ENCODE results near the gene ARID5B.

The ARID5B gene

DNA sequence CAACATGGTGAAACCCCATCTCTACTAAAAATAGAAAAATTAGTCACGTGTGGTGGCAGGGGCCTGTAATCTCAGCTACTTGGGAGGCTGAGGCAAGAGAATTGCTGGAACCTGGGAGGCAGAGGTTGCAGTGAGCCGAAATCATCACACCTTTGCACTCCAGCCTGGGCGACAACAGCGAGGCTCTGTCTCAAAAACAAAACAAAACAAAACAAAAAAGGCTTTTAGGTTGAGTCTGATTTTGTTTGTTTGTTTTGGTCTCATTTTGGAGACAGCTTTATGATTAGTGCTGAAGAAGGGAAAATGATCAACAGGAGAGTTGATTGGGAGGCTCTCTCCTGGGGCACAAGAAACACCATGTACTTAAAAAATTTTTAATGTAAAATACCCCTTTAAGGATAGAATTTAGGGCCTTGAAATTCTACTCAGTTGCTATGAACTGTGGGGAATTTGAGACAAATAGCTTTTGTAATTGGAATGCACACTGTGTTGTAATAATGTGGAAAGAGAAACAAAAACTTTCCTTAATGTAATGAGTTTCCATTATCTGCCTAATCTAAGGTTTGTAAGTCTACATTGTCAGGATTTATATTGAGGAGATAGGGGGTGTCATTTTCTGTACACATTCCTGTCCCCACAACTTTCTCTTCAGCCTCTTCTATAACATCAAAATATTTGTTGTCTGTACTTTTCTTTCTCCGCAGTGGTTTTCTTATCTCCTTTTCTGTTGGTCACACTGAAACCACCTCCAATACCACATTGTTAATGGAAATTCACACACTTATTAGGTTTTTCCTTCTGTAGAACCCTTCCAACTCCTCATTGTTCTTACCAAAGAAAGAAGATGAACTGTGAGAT, 41.3 kb downstream of the ARID5B start:
- DNase-seq = no peak

DNA sequence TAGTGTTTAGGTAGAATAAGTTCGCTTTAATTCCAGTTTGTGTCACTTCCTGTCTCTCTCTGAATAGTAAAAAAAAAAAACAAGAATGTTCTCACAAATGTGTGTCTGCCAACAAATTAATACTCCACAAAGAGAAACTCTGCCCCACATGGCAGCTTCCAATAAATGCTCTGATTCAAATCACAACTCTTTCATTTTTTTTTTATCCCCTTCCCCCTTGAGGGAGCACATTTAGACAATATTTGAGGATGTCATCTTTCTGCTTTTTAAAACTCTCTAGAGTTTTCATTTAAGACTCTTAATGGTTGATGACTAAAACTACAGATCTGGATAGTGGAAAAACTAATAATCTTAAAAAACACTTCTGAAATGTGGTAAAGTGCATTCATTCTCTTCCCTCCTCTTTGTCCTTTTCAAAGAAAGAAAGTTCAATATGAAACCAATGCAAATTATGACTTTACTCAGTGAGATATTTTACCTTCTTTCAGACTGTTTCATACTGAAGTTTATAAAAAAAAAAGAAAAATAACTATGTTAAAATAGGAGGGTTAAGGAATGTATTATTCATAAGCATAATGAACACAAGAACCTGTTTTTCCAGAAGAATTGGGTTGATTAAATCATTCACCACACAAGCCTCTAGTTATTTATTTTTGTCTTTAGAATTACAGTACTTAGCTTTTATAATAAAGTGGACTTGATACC, 42.3 kb downstream of the ARID5B start:
- no peak for DNase-seq

DNA sequence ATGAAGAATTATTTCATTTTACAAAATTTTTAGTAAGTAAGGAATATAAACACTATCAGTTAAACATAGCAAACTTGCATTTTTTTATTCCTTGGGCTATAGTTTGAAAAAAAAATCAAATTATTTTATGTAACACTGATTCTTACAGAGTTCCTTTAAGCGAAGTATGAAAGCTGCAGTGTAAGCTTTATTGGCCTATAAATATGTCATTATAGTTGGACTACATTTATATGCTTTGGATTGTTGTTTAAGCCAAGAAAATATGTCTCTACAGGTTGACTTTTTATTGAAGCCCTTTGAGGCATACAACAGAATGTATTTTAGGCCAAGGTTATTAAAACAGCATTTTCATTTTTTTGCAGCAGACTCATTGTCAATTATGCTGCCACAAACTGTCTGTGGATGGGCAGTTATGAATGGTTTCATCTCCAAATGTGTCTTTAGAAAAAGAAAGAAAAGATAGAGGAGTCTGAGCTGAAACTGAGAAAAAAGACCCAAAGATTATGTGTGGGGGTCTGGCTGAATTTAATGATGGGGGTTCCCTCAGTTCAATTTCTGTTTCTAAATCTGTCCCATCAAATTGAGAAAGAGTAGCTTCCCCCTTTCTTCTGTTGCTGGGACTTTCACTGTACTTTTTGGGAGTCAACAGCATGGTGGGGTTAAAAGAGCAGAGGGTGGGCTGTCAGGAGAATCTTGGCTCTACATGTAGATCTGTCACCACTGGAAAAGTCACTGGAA, 43.1 kb downstream of the ARID5B start:
- no peak for DNase-seq

DNA sequence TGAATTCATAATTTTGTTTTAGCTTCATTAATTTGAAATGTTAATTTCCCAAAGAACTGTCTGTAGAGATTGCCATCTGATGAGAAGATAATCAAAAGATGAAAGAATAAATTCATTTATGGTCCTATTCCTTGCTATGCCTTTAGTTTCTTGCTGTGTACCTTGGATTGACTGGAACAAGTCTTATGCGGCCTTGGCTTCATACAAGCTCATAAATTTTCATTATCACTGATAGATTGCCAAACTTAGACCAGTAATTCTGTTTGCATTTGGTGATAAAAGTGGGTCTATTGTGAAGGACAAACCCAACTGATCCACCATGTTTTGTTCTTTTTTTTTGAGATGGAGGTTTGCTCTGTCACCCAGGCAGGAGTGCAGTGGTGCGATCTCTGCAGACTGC, 48.2 kb downstream of the ARID5B start:
- no peak for DNase-seq

DNA sequence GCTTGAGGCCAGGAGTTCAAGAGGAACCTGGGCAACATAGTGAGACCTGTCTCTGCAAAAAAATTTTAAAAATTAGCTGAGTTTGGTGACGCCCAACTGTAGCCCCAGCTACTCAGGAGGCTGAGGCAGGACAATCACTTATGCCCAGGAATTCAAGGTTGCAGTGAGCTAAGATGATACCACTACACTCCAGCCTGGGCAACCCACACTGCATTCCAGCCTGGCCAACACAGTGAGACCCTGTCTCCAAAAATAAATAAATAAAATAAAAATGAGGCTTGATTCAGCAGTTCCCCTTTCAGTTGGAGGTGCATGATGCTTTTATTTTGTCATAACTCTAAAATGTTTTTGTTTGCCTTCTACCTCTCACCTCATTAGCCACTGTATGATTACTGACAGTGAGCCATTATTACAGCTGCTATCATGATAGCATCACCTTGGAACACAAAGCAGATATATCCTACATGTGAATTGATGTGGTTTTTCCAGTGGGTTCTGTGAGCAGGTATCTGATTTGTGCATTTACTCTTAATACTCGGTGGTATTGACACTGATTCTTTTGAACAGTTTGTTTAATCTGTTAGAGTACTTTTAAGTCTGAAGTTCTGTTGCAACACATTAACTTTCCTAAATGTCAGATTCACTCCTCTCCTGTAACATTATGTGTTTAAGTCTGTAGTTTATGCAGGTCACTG, 49.1 kb downstream of the ARID5B start:
- no peak for DNase-seq

DNA sequence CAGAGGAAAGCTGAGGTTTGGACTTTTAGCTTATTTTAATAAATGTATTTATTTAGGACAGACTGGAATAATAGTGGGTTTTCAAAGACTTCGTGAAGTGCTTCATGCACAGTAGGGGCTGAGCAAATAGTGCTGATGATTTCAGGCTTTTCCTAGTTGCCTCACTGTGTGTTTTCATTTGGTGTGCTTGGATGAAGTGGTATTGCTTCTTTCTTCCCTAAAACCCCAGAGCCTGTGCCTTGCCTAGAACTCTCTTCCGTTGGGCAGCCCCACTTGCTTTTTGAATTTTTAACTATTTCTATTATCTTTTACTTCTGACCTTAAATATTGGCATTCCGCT, 49.6 kb downstream of the ARID5B start:
- DNase-seq = no peak

DNA sequence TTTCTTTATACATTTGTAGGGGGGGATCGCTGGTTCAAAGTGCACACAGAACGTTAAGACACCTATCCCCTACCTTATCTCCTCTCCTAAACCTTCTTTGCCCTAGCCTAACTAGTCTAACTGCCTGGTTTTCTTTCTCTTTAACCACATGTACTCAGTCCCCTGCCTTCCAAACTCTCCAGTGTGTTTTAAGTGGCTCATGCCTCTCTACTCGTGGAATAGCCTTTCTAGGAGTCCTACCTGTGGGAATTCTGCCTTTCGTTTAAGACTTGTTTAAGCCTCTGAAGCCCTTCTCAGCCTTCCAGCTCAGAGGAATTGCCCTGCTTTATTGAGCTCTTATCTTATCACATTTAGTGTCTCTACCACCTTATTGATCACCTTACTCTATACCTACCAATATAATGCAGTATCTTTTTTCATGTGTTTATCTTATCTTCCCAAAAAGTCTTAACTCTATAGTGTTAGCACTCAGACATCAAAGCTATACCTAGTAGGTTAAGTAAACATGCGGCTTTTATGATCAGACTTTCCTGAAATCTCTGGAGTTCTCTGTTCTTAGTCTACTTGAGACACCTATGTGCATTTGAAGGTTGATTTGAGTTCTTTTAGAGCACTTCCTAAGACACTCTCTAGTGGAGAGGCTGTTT, 50.7 kb downstream of the ARID5B start:
- no peak for DNase-seq

DNA sequence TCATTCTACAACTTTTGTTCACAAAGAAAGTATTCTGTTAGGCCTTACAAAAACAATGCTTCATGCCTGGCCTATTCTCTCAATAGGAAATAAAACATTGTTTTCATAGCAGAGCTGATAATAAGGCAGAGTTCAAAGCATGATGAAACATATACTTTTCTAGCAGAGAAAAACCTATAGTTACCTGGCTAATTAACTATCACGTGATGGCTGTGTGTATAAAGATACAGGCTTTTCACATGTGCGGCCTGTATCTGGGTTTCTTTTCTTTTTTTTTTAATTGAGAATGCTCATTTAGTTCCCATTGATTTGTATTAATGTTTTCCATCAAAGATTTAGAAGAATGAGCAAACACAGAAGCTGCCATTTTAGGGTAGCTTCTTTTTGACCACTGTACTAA, 51.7 kb downstream of the ARID5B start:
- DNase-seq = no peak

DNA sequence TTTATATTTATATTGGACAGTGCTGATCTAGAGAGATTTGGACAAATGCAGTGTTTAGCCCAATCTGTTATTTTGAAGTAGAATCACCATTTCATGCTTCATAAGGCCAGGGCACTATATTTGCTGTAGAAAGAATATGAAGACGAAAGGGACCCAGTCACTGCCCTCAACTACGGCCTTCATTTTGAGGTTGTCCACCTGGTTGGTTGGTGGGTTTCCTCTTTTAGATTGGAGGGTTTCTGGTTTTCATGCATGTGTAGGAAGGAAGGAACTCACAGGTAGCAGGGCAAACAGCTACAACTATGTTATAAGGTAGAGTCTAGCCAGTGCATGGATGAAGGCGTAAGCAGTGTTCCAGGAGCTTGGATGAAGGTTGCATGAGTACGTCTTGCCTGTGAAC, 56.3 kb downstream of the ARID5B start:
- no peak for DNase-seq

DNA sequence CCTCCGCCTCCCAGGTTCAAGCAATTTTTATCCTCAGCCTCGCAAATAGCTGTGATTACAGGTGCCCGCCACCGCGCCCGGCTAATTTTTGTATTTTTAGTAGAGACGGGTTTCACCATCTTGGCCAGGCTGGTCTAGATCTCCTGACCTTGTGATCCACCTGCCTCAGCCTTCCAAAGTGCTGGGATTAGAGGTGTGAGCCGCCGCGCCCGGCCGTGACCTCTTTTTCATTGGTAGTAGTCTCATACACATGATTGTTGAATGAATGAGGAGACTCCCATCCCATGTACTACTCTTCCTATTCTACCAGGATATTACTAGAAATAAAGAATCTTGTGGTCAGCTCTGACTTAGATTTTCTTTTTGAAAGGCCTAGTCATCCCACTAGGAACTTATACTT, 56.8 kb downstream of the ARID5B start:
- no peak for DNase-seq

DNA sequence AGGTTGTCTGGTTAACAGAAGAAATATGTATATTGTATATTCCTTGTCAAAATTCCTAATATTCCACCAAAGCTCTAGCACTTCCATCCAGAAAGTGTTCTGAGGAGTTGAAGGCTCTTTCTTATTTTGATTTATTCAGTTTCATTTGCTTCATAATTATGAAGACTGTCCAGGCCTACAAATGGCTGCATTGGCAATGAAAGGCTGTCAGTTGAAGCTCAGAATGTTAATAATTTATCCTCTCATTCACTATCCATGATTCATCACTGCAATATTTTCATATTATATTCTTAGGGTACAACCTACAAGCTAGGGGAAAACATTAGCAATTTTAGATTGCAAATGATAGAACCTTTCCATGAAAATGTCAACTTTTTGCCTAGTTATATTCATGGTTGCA, 57.3 kb downstream of the ARID5B start:
- no peak for DNase-seq

DNA sequence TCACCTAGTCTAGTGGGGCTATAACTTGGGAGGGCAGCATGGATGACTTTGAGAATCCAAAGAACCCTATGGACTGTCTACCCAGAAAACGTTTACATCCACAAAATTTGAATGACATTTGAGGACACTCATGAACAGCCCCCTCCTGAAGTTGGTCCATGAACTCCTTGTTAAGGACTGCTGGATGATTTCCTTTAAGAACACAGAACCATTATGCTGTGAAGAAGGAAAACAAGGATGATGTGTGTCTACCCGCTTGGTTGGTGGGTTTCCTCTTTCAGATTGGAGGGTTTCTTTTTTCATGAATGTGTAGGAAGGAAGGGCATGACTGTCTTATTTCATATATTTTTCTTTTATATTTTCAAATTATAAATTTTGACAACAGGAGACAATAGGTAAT, 58.3 kb downstream of the ARID5B start:
- DNase-seq = no peak

DNA sequence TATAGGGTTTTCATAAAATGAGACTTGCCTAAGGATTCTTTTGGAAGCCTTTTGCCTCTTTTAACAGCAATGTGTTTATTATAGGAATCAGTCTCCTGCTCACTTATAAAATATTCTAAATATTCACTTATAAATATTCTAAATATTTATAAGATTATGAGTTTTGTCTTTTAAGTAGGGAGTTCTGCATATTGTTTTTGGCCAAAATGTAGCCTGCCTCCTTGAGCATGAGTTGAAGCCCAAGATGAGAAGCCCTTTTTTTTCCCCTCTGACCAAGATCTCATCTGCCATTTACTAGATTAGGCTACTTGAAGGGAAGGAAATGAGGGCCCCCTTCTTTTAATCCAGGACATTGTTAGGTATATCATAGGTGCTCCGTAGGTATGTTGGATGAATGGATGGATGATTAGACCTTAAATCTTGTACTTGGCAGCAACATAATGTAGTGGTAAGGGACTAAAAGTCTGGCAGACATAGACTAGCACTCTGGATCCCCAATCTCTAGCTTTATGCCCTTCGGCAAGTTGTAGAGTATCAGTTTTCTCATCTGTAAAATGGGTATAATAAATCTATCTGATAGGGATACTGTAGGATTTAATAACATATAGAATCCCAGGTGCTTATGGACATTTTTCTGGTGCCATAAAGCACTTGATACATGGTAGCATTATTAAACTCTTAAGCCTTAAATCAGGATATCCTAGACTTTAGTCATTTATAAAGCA, 59.1 kb downstream of the ARID5B start:
- DNase-seq = no peak

DNA sequence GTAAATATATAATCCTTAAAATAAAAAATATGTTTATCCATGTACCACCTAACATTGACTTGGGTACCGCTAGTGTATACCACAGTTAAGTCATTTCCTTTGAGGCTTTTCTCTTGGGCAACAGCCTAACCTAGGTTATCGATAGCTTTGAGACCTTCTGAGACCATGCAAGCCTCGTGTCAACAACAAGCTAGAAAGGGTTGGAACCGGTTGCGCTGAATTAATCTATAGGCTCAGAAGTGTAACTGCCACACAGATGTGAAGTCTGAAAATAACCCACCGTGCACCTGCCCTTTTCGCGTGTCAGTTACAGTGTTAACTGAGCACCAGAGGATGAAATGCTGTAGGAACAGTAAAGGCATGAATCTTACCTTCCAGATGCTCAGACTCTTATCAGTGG, 59.8 kb downstream of the ARID5B start:
- DNase-seq = no peak

DNA sequence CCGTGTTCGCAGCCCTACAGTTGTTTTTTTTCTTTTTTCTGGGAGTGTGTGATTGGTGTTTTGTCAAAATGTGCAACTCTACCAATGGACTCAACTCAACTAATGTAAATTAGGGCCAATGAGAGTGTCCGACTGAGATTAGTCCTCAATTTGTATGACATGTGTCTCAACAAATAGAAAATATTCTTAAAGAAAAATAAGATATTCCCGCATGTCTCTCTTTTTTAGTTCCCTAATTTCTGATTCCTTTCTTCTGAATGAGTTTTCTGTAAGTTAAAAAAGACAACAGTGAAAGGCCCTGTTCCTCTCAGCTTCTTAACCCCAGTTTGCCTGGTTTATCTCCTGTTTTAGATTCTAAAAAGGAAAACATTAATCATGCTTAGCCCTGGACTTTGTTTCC, 61.5 kb downstream of the ARID5B start:
- DNase-seq = no peak

DNA sequence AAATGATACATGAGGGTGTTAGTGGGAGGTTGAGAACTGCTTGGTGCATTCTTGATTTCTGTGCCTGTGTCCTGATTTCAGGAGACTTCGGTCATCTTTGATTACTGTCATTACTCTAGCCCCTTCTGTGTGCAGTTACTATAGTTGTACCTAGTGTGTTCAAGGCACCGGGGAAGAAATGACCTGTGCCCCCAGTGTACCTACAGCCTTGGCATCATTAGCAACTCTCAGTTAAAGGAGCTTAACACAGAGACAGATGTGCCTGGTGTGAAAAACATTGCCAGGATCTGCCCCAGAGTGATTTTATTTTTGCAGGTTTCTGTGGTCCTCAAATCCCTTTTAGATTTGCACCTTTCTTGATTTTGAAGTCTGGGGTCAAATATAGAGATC, 62.2 kb downstream of the ARID5B start:
- no peak for DNase-seq

DNA sequence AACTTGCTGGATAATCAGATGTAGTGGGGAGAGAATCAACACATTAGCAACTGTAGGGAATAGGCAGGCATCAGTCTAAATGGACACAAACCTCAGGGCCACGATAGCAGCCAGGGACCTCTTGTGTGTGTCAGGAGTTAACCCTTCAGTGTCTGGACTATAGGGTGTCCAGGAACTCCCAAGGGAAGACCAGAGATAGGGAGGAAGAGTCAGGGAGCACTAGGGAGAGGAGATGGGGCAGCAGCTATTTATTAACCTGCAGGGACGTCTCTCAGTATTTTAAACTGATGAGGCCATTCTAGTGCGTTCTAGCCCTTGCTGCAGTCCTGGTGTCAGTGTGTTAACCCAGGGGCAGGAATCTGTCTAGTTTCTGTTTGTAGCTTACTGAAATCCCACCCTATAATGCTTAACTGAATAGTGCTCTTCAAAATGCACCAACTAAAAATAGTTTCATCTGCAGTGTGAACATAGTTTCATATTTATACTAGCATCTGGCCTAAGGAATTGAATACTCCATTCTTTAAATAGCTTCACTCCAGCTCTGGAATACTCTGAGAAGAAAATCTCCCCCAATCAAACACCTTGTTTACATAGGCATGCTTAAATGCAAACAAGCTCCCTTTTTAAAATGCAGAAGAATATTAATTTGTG, 62.7 kb downstream of the ARID5B start:
- DNase-seq = no peak

DNA sequence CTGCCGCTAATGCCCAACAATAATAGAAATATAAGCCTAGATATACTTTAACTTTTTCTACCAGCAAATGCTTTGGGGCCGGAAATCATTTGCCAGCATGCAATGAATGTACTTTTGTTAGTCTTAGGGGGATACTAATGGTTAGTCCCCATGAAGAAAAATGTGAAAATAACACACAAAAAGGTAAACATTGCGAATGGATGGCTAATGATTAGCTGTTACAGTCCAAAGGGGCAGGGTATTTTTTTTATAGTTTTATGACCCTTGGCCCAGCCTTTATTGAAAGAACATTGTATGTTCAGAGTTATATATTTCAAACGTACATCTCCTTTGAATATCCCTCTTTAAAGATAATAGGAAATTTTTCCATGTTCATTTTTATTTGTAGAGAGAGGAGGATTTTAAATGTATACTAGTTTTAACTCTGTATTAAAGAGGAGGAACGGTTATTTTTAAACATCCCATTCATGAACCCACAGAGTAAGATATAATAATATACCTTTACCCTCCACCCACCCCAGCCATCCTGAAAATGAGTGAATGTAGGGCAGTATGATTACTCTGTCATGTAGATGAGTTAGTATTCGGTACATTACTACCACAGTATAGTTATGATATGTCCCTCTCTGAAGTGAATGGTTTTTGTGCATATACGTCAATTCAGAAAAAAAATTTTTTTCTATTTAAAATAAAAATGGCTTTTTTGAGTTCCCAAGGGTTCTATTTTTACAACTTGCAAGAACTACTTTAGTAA, 63.6 kb downstream of the ARID5B start:
- DNase-seq = no peak

DNA sequence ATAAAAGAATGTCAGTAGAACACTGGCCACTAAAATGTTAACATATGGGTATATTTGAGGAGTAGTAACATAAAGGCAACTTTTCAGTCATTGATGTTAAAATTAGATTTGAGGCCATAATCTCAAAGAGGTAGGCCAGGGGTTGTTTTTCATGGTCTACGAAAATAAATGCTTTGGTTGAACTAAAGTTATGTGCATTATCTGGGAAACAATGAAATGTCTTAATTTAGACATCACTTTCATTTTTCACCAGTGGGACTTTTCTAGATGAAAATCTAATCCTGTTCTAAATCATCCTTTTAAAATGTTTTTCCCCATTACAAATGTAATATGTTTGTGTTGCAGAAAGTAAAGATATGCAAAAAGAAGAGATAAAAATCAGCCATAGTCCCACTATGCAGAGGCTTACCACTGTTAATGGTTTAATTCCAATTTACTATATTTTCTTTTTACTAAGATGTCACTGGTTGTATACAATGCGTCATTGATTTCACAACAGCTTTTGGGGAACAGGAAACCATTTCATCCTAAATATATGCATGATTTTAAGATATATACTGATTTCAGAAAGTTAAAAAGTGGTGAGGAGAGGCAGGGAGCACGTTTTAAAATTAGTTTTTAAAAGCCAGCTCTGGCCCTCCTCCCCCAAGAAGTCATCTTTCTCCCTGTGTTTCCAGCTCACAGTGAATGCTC, 64.3 kb downstream of the ARID5B start:
- DNase-seq = no peak

DNA sequence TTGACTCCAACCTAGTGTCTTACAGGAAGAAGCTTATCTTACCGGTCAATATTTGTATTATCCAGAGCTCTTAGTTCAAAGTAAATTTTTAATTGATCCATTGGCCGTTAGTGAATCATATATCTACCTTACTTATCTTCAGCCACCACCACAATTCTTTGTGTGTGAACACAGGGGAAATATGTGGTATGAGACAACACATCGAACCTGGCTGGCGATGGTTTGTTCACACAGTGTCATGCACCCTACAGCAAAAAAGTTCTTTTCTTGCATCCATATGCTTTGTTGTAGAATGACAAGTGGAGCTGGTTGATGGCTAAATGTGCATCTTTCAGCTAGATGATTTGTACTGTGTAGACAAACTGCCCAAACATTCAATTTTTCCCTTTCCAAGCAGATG, 65.8 kb downstream of the ARID5B start:
- no peak for DNase-seq

Measured in C1 segment of cervical spinal cord (tissue), 14 donors.